ENCODE measurements around the gene NEK1. TPM values are rescaled to one million over a fixed set of nuclear protein-coding genes. Genes with fewer than 3 reads are reported as not detected.

The NEK1 gene
- total and polyA plus RNA-seq, 2 of the 4 experiments (the other 2 are of a cell fraction) = 3.3 to 3.9 TPM

DNA sequence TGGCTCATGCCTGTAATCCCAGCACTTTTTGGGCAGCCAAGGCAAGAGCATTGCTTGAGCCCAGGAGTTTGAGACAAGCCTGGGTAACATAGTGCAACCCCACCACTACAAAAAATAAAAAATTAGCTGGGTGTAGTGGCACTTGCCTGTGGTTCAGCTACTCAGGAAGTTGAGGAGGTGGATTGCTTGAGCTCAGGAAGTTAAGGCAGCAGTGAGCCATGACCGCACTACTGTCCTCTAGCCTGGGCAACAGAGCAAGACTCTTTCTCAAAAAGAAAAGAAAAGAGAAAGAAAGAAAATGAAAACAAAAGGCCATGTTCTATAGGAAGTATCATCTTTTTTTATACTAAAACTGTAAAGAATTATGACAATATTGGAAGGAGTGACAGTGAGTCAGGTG is 38.5 kb downstream of the NEK1 start:
- DNase-seq = no peak
- ChIA-PET POLR2A (ENCODE audit: unreplicated experiment) (no interaction called here), CTCF (no interaction called here)
- Histone ChIP-seq H3K9me3 (ENCODE audit: control insufficient read depth, insufficient read depth, low read length) (no peaks in the 10 kb centered on the region), H3K23ac (ENCODE audit: low read depth, low read length) (no peak overlapping the region), H2BK5ac (ENCODE audit: low read depth, low read length, poor library complexity, severe bottlenecking) (no peak overlapping the region), H3K18ac (ENCODE audit: low read depth, low read length) (no peak overlapping the region), H3K4me1 (ENCODE audit: control insufficient read depth, insufficient read depth, low read length) (no peaks in the 10 kb centered on the region), H3K27me3 (ENCODE audit: control insufficient read depth, insufficient read depth, low read length) (no peaks in the 10 kb centered on the region), H3K4me2 (ENCODE audit: low read depth, low read length) (no peak overlapping the region), H3K4ac (ENCODE audit: low read depth, low read length) (no peak overlapping the region), H3K9me1 (ENCODE audit: insufficient read depth, low read length) (no peaks in the 10 kb centered on the region), H2BK15ac (ENCODE audit: low read depth, low read length) (no peak overlapping the region), H3K27ac (ENCODE audit: insufficient read depth, low read length) (no peak overlapping the region), H2AK5ac (ENCODE audit: low read depth, low read length) (no peak overlapping the region), H2AK9ac (replicated peaks; ENCODE audit: low read depth, low read length, poor library complexity) (no peak overlapping the region), H4K91ac (ENCODE audit: insufficient read depth, low read depth, low read length) (no peak overlapping the region), H3K4me3 (ENCODE audit: insufficient read depth, low read depth, low read length) (no peak overlapping the region), H2AFZ (replicated peaks; ENCODE audit: low read length, poor library complexity) (no peak overlapping the region), H4K8ac (ENCODE audit: low read depth in 2 of 2, low read length in 2 of 2) (no peak overlapping the region), H3K36me3 (ENCODE audit: control insufficient read depth, insufficient read depth, low read length) (peaks cover 3% of the 10 kb centered on the region; the same call in 1 of the 2 replicates), H4K5ac (ENCODE audit: low read depth, low read length) (no peak overlapping the region), H4K20me1 (ENCODE audit: insufficient read depth, low read length) (no peaks in the 10 kb centered on the region), H3K14ac (replicated peaks; ENCODE audit: low read depth, low read length) (no peak overlapping the region), H3K79me1 (ENCODE audit: low read depth in 1 of 2, low read length in 2 of 2) (no peaks in the 10 kb centered on the region), H3K56ac (ENCODE audit: extremely low read depth, insufficient read depth, low read length) (no peak overlapping the region), H2BK20ac (ENCODE audit: low read depth, low read length) (no peak overlapping the region), H2BK120ac (ENCODE audit: low read depth, low read length) (no peak overlapping the region), H3K9ac (ENCODE audit: low read depth, low read length) (no peak overlapping the region)
- intact Hi-C loops (cut with micrococcal nuclease) (no loop called here), dilution Hi-C loops (cut with HindIII; ENCODE audit: low sequenced_read_pairs, unreplicated experiment) (no loop called here), in situ Hi-C loops (cut with MboI; ENCODE audit: low sequenced_read_pairs) (no loop called here)
- ATAC-seq (ENCODE audit: low read depth) = no peak
- no TSS peak for BruUV-seq (replicated peaks)
- TF ChIP-seq CEBPB (IDR thresholded peaks at IDR 0.05; ENCODE audit: low read depth, low read length) (no peak), SMC3 (IDR thresholded peaks at IDR 0.05; ENCODE audit: low read depth, low read length) (no peak)
- no CpG with 5 or more reads among the region's 1 CpG for WGBS, 2 experiments (ENCODE audit: extremely low coverage in 2 of 2, insufficient read length in 1 of 2)

Measured in IMR-90 (cell line).